ENCODE results near the gene SIMC1.

GRCh38 chr5:176360894-176361436, 122.7 kb downstream of the SIMC1 start:
- TF ChIP-seq CTCF (IDR thresholded peaks at IDR 0.05; ENCODE audit: insufficient read depth, low read depth, low read length) (no peak), EZH2 (IDR thresholded peaks at IDR 0.05; ENCODE audit: insufficient read depth, low read length) (no peak)
